NCI-H2171 treated with DMSO at 0.1 percent for 48 hours (cell line): ENCODE data around the gene SPTLC3.

Experiments
- DNase-seq: peaks from one replicate; lab custom pipeline; 2025; lab: John Stamatoyannopoulos, UW

SPTLC3 gene

GRCh38 chr20:13099676-13100075 lies 90.9 kb downstream of the SPTLC3 start:
- no peak for DNase-seq

DNA sequence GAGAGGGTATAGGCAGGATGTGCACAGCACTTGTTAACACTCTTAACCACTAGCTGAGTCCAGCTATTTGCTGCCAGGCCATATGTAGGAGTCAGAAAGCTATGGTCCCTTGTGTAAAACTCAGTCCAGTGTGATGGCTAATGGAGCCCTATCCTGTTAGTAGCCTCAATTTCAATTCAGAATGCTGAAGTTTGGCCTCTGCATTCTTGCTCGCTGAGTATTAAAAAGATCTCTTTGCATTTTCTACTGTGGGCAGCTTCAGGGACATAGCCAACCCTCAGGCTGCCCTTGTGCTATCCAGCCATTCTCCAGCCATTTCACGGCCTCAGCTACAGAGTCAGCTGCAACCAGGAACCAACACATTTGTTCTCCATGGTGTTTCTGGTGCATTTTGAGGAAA lies 92.5 kb downstream of the SPTLC3 start:
- no peak for DNase-seq

GRCh38 chr20:13101706-13102105 lies 92.9 kb downstream of the SPTLC3 start:
- DNase-seq, result no peak

- DNase-seq, result no peak
Observed at GRCh38 chr20:13102237-13102636, 93.5 kb downstream of the SPTLC3 start.

DNA sequence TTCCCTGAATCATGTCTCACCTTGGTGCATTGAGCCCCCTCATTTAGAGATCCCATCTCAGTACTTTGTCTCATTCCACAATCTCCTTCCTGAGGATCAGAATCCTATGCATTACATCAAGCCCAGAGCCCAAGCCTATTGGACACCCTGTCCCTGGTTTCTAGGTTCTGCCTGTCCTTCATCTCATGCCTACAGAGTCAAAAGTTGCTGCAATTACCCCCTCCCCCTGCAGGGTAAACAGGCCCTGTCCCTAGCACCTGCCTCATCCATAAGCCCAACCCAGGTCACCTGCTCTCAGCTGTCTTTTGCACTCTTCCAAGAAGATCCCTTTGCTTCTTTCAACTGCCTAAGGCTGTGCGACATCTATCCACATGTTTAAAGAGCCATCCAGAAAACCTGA lies 93.9 kb downstream of the SPTLC3 start:
- no peak for DNase-seq

- peak; percentile 29 for DNase-seq
Observed at GRCh38 chr20:13105039-13105438, 96.3 kb downstream of the SPTLC3 start.

- peak; percentile 49 for DNase-seq
Observed at GRCh38 chr20:13105864-13106457, 97.2 kb downstream of the SPTLC3 start.

GRCh38 chr20:13109658-13110057 lies 100.9 kb downstream of the SPTLC3 start:
- no peak for DNase-seq

DNA sequence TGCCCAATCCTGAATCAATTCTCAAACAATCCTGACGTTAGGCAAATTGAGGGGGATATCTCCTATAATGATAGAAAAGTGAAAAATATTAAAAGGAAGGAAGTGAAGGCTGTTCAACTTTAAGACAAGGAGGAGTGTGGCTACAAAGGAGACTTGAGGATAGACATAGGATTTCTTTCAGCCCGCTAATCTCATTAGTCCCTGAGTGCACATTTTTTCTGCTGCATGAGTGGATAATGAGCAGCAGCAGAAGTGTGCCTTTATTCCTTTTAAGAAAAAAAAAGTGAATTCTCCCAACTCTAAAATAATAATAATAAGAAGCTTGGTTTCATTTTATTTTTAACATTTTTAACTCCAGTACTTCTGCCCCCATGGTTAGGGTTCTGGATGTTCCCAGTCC lies 102.0 kb downstream of the SPTLC3 start:
- no peak for DNase-seq

DNA sequence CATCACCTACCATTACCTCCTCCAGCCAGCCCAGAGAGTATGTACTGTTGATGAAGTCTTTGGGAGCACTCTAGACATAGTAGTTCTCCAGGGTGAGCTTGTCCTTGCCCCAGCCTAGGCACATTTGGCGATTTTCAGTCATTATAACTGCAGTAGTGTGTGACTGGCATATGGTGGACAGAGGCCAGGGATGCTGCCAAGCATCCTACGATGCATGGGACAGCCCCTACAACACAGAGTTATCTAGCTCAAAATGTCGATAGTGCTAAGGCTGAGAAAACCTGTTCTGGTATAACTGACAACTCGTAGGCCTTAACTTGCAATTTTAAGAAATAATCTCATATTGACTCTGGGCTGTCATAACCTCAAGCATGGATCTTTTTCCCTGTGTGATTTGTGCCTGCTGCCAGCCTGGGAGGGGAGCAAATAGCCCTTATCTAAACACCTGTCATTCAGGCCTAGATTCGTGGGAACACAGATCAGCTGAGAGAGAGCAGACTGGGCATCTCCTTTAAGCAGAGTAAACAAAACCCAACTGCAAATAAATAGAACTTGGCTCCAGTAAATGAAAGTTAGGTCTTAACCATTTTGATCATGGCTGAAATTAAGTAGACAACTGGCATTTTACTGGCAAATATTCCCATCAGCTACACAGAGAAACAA lies 102.6 kb downstream of the SPTLC3 start:
- DNase-seq, result no peak

DNA sequence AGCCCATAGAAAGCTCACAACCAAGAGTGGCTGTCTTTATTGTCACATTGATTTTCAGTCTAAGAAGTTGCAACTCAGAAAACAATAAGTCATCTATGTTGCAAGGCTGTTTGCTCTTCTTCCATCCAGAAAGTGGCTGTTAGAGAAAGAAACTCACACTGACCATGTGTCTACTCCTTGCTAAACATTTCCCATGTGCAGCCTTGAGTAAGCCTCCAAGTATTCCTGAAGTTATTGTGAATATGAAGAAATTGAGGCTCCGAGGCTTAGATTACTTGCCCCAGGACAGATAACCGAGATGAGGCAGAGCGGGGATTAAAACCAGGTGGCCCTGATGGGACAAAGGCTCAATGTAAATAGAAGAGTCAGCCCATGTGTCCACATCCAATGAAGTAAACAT lies 105.0 kb downstream of the SPTLC3 start:
- DNase-seq, result no peak

DNA sequence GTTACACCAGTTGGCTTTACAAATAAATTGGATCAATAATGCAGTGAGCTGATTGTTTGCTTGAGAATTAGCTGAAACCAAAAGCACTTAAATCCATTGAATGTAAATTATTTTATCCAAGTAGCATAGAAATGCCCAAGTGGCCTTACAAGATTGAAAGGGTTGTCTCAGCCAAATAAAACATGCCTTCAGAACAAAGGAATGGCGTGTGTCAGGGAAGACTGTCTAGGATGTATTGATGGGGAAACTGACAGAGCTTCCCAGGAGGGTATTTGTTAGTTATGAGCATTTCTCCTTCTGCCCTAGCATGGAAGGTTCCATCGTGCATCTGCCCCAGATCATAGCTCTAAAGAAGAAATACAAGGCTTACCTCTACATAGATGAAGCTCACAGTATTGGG lies 108.4 kb downstream of the SPTLC3 start:
- DNase-seq, result no peak

DNA sequence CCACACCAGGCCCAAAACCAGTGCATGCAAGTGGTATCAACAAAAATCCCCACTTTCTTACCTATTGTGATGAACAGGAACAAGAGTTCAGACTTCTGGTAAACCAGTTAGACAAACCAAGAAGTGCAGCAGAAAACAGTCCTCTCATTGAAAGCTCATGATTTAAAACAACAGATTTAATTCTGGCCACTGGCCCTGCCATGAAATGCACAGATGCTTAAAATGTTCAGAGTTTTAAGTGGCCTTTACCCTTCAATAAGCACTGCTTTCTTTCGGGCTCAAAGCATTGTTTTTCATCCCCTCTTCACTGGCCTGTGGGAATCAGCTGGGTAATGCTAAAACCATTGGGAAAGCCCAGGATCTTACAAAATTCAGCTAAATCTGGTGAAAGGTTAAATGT lies 109.9 kb downstream of the SPTLC3 start:
- no peak for DNase-seq

GRCh38 chr20:13119583-13119982 lies 110.8 kb downstream of the SPTLC3 start:
- peak; percentile 83 for DNase-seq

- no peak for DNase-seq
Observed at GRCh38 chr20:13120471-13120870, 111.7 kb downstream of the SPTLC3 start.

GRCh38 chr20:13121840-13122515 lies 113.2 kb downstream of the SPTLC3 start:
- DNase-seq, result no peak

- no peak for DNase-seq
Observed at GRCh38 chr20:13125486-13125885, 116.7 kb downstream of the SPTLC3 start.

DNA sequence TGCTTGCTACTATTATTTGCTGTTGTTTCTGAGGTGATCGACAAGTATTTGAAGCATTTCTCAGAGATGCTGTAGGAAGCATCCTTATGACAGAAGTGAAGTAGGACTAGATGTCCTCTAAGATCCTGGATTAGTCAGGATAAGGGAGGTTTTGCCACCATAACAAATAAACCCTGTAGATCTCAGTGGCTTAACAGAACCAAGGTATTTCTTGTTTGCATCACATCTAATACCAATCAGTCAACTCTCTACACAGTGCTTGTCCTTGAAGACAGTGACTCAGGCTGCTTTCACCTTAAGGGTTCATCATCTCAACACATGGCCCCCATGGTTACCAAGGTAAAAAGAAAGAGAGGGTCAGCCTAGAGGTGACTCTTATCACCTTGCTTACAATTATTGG lies 119.4 kb downstream of the SPTLC3 start:
- no peak for DNase-seq

DNA sequence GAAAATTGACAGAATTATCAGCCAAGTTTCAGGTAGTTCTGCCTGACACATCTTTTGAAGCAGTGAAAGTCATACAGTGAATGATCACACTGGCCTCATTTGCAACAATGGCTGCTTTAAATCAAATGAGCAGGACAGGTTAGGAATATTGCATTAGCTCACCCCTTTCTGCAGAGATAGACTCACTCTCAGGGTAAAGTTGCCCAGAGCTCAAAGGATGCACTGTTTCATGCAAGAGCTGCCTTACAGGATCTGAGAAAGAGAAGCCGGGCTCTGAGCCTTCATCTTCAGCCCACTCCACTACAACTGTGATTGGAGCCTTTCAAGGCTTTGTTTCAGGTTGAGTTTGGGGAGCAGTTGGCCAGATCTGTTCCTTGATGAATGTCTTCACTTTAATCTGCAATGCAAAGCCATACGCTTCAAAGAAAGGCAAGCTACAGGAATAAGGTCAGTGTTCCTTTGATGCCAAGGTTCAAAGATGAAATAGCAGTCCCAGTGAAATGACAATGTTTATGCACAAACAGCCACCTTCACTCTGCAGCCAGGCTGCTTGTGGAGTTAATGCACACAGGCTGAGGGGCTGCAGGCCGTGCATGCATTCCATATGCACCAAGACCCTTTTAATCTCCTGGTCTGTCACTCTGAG lies 121.4 kb downstream of the SPTLC3 start:
- DNase-seq, result no peak

DNA sequence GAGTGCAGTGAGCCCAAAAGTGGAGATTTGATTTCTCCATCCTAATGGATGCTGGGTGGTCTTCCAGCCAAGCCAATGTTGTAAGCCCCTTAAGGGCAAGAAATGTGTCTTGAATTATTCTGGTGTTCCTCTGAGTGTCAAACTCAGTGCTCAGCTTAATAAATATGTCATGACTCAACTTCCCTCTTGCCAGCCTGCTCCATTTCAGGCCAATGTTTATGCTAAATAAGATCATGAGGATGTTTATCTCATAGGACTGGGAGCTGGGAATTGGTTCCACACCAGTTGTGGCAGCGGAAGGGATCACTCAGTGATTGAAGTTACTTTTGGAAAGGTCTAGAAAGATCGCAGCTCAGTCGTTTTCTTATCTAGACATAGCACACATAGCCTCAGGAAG lies 121.9 kb downstream of the SPTLC3 start:
- DNase-seq, result no peak

DNA sequence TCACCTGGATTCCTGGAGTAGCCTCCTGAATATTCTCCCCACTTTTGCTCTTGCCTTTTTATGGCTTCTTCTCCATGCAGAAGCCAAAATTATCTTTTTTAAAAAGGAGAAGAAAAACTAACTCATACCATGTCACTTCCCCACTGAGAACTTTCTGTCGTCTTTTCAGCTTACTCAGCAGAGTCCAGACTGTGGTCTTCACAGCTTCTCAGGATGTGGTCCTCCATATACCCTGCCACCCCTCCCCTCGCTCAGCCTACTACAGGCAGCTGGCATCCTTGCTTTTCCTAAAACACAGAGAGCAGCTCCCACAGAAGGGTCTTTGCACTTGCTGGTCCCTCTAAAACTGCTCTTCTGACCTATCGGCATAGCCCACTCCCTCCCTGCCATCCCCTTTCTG lies 122.9 kb downstream of the SPTLC3 start:
- no peak for DNase-seq

DNA sequence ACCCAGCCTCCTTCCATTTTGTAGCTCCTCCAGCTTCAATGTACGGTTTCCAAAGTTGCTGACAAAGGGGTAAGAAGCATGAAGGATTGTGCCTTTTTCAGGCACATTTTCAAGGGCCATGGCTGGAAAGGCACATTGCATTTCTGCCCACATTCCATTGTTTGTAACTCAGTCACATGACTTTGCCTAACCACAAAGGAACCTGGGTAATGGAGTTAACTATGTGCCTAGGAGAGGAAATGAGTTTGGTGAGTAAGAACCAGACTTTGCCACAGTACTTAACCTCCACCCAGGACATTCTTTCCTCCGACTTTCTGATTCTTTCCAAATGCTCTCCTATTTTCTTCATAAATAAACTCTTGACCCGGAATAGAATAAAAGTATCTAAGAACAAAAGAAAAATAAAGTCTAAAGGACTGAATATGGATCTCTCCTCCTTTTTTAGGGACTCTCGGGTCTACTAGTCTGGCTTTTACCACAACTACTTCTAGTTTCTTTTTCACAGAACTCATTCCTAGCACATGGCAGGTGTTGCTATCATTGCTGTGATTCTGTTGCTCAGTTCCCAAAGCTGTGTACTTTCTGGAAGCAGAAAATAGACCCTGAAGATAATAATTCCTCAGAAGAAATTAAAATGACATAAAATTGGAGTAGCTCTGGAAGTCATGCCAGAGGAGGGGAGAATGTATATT lies 130.8 kb downstream of the SPTLC3 start:
- DNase-seq, result no peak

- no peak for DNase-seq
Observed at GRCh38 chr20:13140201-13140600, 131.4 kb downstream of the SPTLC3 start.
